DMS153 treated with DMSO at 0.1 percent for 48 hours (cell line): Measurements from ENCODE around the gene EBLN1.
"Not testable (repeated sequence)": the region's sequence is repeated elsewhere in the genome, so short reads cannot be mapped to it uniquely, and the experiment has no call there.

Experiments used
- DNase-seq: peaks from one replicate; lab custom pipeline; 2025; ENCODE audit not compliant: unreplicated experiment; lab: John Stamatoyannopoulos, UW

Gene EBLN1

GRCh38 chr10:22228943-22229801 lies 11.4 kb upstream of the EBLN1 start:
- DNase-seq, result peak; percentile 43

- DNase-seq, result no peak
Observed at GRCh38 chr10:22228167-22228938, 10.5 kb upstream of the EBLN1 start.

GRCh38 chr10:22226599-22226998 lies 8.8 kb upstream of the EBLN1 start:
- DNase-seq, result no peak

GRCh38 chr10:22222236-22223190 lies 4.7 kb upstream of the EBLN1 start:
- no peak for DNase-seq

- DNase-seq, result no peak
Observed at GRCh38 chr10:22219308-22219707, 1.5 kb upstream of the EBLN1 start.

- no peak for DNase-seq
Observed at GRCh38 chr10:22218448-22218847, 633 bp upstream of the EBLN1 start.

- not testable (repeated sequence) for DNase-seq
Observed at GRCh38 chr10:22217084-22217483, 731 bp downstream of the EBLN1 start.

GRCh38 chr10:22210267-22210666 lies 7.5 kb downstream of the EBLN1 start:
- no peak for DNase-seq

- DNase-seq, result no peak
Observed at GRCh38 chr10:22193945-22194344, 23.9 kb downstream of the EBLN1 start.

GRCh38 chr10:22185586-22185985 lies 32.2 kb downstream of the EBLN1 start:
- no peak for DNase-seq

GRCh38 chr10:22183771-22184461 lies 33.9 kb downstream of the EBLN1 start:
- DNase-seq, result no peak

- no peak for DNase-seq
Observed at GRCh38 chr10:22180724-22181123, 37.1 kb downstream of the EBLN1 start.

- DNase-seq, result no peak
Observed at GRCh38 chr10:22174442-22174841, 43.4 kb downstream of the EBLN1 start.

- DNase-seq, result no peak
Observed at GRCh38 chr10:22171131-22171530, 46.7 kb downstream of the EBLN1 start.

GRCh38 chr10:22170582-22170981 lies 47.2 kb downstream of the EBLN1 start:
- no peak for DNase-seq

- no peak for DNase-seq
Observed at GRCh38 chr10:22159979-22160378, 57.8 kb downstream of the EBLN1 start.

GRCh38 chr10:22159180-22159579 lies 58.6 kb downstream of the EBLN1 start:
- DNase-seq, result no peak
